GM23338 (cell line): ENCODE data around the gene CABLES2. TPM values are rescaled to one million over a fixed set of nuclear protein-coding genes. Genes with fewer than 3 reads are reported as not detected.
A peak's percentile ranks its signal among the peaks of the same experiment; 100 is the strongest.

Experiments
- ATAC-seq: fragments of 200-7000 bp; cut with Tn5 transposase; 3 replicates; pipeline ENCODE4 v1.9.1; 2020
- DNase-seq: peaks from one replicate; pipeline ENCODE4 v3.0.0-alpha.2; 2015; ENCODE audit warnings: low spot score
- H2AFZ ChIP-seq: fragments of 200-600 bp; sonication (generic); 2 replicates; pipeline ENCODE4 v1.8.0; 2016; ENCODE audit warnings: antibody characterized with exemption, mild to moderate bottlenecking, moderate library complexity
- H3F3A ChIP-seq: fragments of 200-600 bp; sonication (generic); replicated peaks from 2 replicates; pipeline ENCODE4 v1.8.0; 2017; ENCODE audit warnings: antibody characterized with exemption, mixed run types, low read depth
- H3K27ac ChIP-seq: fragments of 200-600 bp; sonication (generic); 2 replicates; pipeline ENCODE4 v1.6.1; 2016; ENCODE audit warnings: low read depth
- H3K27me3 ChIP-seq: fragments of 200-600 bp; sonication (generic); 2 replicates; pipeline ENCODE4 v1.8.0; 2016; ENCODE audit warnings: mild to moderate bottlenecking, mixed run types, moderate library complexity; ENCODE audit not compliant: insufficient read depth
- H3K36me3 ChIP-seq: fragments of 200-600 bp; sonication (generic); 2 replicates; pipeline ENCODE4 v1.8.0; 2016; ENCODE audit warnings: mild to moderate bottlenecking; ENCODE audit not compliant: insufficient read depth
- H3K4me1 ChIP-seq: fragments of 200-600 bp; sonication (generic); 2 replicates; pipeline ENCODE4 v1.8.0; 2016; ENCODE audit warnings: mild to moderate bottlenecking, moderate library complexity; ENCODE audit not compliant: insufficient read depth
- H3K4me2 ChIP-seq: fragments of 200-600 bp; sonication (generic); 2 replicates; pipeline ENCODE4 v1.7.1; 2017; ENCODE audit warnings: mixed run types
- H3K4me3 ChIP-seq: fragments of 200-600 bp; sonication (generic); 2 replicates; pipeline ENCODE4 v1.6.1; 2016; ENCODE audit warnings: mixed run types
- H3K79me2 ChIP-seq: fragments of 200-600 bp; sonication (generic); replicated peaks from 2 replicates; pipeline ENCODE4 v1.8.0; 2017; ENCODE audit warnings: mild to moderate bottlenecking; ENCODE audit not compliant: insufficient read depth
- H3K9me2 ChIP-seq: fragments of 200-600 bp; sonication (generic); 2 replicates; pipeline ENCODE4 v1.8.0; 2017; ENCODE audit not compliant: insufficient read depth
- H4K20me1 ChIP-seq: fragments of 200-600 bp; sonication (generic); replicated peaks from 2 replicates; pipeline ENCODE4 v1.8.0; 2017; ENCODE audit warnings: mild to moderate bottlenecking; ENCODE audit not compliant: insufficient read depth
- H3K27ac Mint-ChIP-seq: 2 replicates; pipeline ENCODE4 v1.8.0; 2020; ENCODE audit warnings: inconsistent platforms, mild to moderate bottlenecking, moderate library complexity, mixed read lengths
- H3K27me3 Mint-ChIP-seq: 3 replicates; pipeline ENCODE4 v1.8.0; 2022; ENCODE audit warnings: low read depth, mild to moderate bottlenecking, moderate library complexity, mixed read lengths, inconsistent platforms; ENCODE audit not compliant: insufficient read depth, poor library complexity
- H3K36me3 Mint-ChIP-seq: 3 replicates; pipeline ENCODE4 v1.8.0; 2021; ENCODE audit warnings: low read depth, mild to moderate bottlenecking, inconsistent platforms, moderate library complexity, mixed read lengths
- H3K4me1 Mint-ChIP-seq: 3 replicates; pipeline ENCODE4 v1.8.0; 2020; ENCODE audit warnings: mild to moderate bottlenecking, inconsistent platforms, mixed read lengths
- H3K4me3 Mint-ChIP-seq: 3 replicates; pipeline ENCODE4 v1.8.0; 2021; ENCODE audit warnings: moderate library complexity, mild to moderate bottlenecking, inconsistent platforms, mixed read lengths
- H3K9me3 Mint-ChIP-seq: 3 replicates; pipeline ENCODE4 v1.8.0; 2020; ENCODE audit warnings: moderate library complexity, mild to moderate bottlenecking, inconsistent platforms, mixed read lengths
- CREB1 ChIP-seq: fragments of 250-450 bp; sonication (Bioruptor Pico); IDR thresholded peaks from 2 replicates; pipeline ENCODE4 v1.5.0; 2020; ENCODE audit warnings: low read depth, mild to moderate bottlenecking, moderate library complexity
- EZH2 ChIP-seq: fragments of 200-600 bp; sonication (generic); IDR thresholded peaks from one replicate; pipeline ENCODE4 v1.8.0; 2017; ENCODE audit warnings: antibody characterized with exemption, mild to moderate bottlenecking, low read depth; ENCODE audit not compliant: unreplicated experiment
- EZH2phosphoT487 ChIP-seq: fragments of 200-600 bp; sonication (generic); IDR thresholded peaks from one replicate; pipeline ENCODE4 v1.8.1; 2018; ENCODE audit warnings: antibody characterized with exemption; ENCODE audit not compliant: unreplicated experiment
- NANOG ChIP-seq: IDR thresholded peaks from 2 replicates; pipeline ENCODE4 v1.6.1; 2016; ENCODE audit warnings: antibody characterized with exemption, borderline replicate concordance
- POLR2AphosphoS5 ChIP-seq: IDR thresholded peaks from 2 replicates; pipeline ENCODE4 v1.6.1; 2016; ENCODE audit warnings: antibody characterized with exemption, low read depth
- STAT1 ChIP-seq: IDR thresholded peaks from one replicate; pipeline ENCODE4 v1.6.1; 2016; ENCODE audit warnings: antibody characterized with exemption; ENCODE audit not compliant: unreplicated experiment
- ZNF114 ChIP-seq: fragments of 250-450 bp; sonication (Bioruptor Pico); IDR thresholded peaks from 2 replicates; pipeline ENCODE4 v1.5.0; 2020; ENCODE audit warnings: mild to moderate bottlenecking, moderate library complexity
- ZNF331 ChIP-seq: fragments of 250-450 bp; sonication (Bioruptor Pico); IDR thresholded peaks from 2 replicates; pipeline ENCODE4 v1.5.0; 2020; ENCODE audit warnings: low read depth, mild to moderate bottlenecking, moderate library complexity
- polyA plus RNA-seq: library from polyadenylated mRNA; unstranded; fragments of >200 nt; fragmentation: Nextera tagmentation; extraction: Ambion mirVana; gene quantifications from 2 replicates; pipeline ENCODE4 v1.2.1, GENCODE V29; 2016
- total RNA-seq: library from RNA; depleted of rRNA; stranded (reverse); fragments of >200 nt; shearing (Covaris generic); gene quantifications from 2 replicates; pipeline ENCODE4 v1.2.3, GENCODE V29; 2014
- TF ChIP-seq, protein P1 (sequence below): IDR thresholded peaks from one replicate; pipeline ENCODE4 v1.6.1; 2018; ENCODE audit warnings: antibody characterized with exemption; ENCODE audit not compliant: unreplicated experiment
- TF ChIP-seq, protein P2 (sequence below), 2 experiments: fragments of 200-600 bp in 1 of 2; sonication (generic) in 1 of 2; conservative IDR thresholded peaks; 2 replicates each; pipeline versions ENCODE4 v1.5.1 to v1.6.1; 2016 to 2017; ENCODE audit warnings: antibody characterized with exemption in 2 of 2, low read depth in 2 of 2, mild to moderate bottlenecking in 2 of 2, moderate library complexity in 1 of 2
- TF ChIP-seq, protein P3 (sequence below): IDR thresholded peaks from 2 replicates; pipeline ENCODE4 v1.6.1; 2016; ENCODE audit warnings: antibody characterized with exemption
- TF ChIP-seq, protein P4 (sequence below): fragments of 250-450 bp; sonication (Bioruptor Pico); IDR thresholded peaks from 2 replicates; pipeline ENCODE4 v1.5.0; 2020; ENCODE audit warnings: mild to moderate bottlenecking, moderate library complexity

CABLES2 gene
- total and polyA plus RNA-seq, 2 experiments from 2014 or later: 4.3 to 12.7 TPM

DNA sequence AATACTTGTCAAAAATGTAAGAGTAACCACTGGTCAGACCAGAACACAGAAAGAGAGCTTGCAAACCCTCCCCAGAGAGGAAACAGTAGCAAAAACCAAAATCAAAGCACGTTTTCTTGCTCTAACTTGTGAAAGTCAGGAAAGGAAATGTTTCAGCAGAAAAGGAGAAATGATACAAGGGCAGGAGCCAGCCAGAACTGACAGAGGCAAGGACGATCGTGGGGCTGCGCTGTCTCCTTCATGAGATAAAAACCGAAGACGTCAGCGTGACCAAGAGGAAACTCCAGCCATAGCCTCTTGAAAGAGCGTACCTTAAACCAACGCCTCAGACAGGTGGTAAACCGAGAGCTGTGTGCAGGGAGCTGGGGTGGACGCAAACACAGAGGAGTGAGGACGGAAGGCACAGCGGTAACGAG, 67.4 kb downstream of the CABLES2 start:
- Mint-ChIP-seq H3K4me3 (no peak overlapping the region), H3K27me3 (peaks cover 10% of the 10 kb centered on the region), H3K9me3 (no peaks in the 10 kb centered on the region), H3K36me3 (peaks cover 63% of the 10 kb centered on the region), H3K4me1 (no peaks in the 10 kb centered on the region), H3K27ac (peak overlapping the region; percentile 10; the same call in 1 of the 2 replicates)
- no peak for ATAC-seq
- 0 out of 2 replicates have a peak overlapping the region, but pooled peaks have one; percentile 32 for H3K27ac ChIP-seq
- no peaks in the 10 kb centered on the region; the same call in 1 of the 2 replicates for H4K20me1 ChIP-seq
- no peak for DNase-seq
- no peaks in the 10 kb centered on the region for H3K27me3 ChIP-seq
- peaks cover 16% of the 10 kb centered on the region; the same call in 1 of the 2 replicates for H3F3A ChIP-seq
- TF ChIP-seq, protein P1, sequence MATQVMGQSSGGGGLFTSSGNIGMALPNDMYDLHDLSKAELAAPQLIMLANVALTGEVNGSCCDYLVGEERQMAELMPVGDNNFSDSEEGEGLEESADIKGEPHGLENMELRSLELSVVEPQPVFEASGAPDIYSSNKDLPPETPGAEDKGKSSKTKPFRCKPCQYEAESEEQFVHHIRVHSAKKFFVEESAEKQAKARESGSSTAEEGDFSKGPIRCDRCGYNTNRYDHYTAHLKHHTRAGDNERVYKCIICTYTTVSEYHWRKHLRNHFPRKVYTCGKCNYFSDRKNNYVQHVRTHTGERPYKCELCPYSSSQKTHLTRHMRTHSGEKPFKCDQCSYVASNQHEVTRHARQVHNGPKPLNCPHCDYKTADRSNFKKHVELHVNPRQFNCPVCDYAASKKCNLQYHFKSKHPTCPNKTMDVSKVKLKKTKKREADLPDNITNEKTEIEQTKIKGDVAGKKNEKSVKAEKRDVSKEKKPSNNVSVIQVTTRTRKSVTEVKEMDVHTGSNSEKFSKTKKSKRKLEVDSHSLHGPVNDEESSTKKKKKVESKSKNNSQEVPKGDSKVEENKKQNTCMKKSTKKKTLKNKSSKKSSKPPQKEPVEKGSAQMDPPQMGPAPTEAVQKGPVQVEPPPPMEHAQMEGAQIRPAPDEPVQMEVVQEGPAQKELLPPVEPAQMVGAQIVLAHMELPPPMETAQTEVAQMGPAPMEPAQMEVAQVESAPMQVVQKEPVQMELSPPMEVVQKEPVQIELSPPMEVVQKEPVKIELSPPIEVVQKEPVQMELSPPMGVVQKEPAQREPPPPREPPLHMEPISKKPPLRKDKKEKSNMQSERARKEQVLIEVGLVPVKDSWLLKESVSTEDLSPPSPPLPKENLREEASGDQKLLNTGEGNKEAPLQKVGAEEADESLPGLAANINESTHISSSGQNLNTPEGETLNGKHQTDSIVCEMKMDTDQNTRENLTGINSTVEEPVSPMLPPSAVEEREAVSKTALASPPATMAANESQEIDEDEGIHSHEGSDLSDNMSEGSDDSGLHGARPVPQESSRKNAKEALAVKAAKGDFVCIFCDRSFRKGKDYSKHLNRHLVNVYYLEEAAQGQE: no peak
- no peak for TF ChIP-seq EZH2phosphoT487
- TF ChIP-seq EZH2: no peak
- no peak for TF ChIP-seq POLR2AphosphoS5
- TF ChIP-seq ZNF331: no peak
- no peak for TF ChIP-seq CREB1 (CRISPR knock-in tag)
- no peak for TF ChIP-seq ZNF114 (CRISPR knock-in tag)
- no peak for TF ChIP-seq STAT1
- TF ChIP-seq, protein P2, sequence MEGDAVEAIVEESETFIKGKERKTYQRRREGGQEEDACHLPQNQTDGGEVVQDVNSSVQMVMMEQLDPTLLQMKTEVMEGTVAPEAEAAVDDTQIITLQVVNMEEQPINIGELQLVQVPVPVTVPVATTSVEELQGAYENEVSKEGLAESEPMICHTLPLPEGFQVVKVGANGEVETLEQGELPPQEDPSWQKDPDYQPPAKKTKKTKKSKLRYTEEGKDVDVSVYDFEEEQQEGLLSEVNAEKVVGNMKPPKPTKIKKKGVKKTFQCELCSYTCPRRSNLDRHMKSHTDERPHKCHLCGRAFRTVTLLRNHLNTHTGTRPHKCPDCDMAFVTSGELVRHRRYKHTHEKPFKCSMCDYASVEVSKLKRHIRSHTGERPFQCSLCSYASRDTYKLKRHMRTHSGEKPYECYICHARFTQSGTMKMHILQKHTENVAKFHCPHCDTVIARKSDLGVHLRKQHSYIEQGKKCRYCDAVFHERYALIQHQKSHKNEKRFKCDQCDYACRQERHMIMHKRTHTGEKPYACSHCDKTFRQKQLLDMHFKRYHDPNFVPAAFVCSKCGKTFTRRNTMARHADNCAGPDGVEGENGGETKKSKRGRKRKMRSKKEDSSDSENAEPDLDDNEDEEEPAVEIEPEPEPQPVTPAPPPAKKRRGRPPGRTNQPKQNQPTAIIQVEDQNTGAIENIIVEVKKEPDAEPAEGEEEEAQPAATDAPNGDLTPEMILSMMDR (conservative IDR thresholded peaks at IDR 0.05; ENCODE audit: low read depth in 2 of 2): no peak
- TF ChIP-seq, protein P3, sequence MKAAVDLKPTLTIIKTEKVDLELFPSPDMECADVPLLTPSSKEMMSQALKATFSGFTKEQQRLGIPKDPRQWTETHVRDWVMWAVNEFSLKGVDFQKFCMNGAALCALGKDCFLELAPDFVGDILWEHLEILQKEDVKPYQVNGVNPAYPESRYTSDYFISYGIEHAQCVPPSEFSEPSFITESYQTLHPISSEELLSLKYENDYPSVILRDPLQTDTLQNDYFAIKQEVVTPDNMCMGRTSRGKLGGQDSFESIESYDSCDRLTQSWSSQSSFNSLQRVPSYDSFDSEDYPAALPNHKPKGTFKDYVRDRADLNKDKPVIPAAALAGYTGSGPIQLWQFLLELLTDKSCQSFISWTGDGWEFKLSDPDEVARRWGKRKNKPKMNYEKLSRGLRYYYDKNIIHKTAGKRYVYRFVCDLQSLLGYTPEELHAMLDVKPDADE: no peak
- TF ChIP-seq, protein P4, sequence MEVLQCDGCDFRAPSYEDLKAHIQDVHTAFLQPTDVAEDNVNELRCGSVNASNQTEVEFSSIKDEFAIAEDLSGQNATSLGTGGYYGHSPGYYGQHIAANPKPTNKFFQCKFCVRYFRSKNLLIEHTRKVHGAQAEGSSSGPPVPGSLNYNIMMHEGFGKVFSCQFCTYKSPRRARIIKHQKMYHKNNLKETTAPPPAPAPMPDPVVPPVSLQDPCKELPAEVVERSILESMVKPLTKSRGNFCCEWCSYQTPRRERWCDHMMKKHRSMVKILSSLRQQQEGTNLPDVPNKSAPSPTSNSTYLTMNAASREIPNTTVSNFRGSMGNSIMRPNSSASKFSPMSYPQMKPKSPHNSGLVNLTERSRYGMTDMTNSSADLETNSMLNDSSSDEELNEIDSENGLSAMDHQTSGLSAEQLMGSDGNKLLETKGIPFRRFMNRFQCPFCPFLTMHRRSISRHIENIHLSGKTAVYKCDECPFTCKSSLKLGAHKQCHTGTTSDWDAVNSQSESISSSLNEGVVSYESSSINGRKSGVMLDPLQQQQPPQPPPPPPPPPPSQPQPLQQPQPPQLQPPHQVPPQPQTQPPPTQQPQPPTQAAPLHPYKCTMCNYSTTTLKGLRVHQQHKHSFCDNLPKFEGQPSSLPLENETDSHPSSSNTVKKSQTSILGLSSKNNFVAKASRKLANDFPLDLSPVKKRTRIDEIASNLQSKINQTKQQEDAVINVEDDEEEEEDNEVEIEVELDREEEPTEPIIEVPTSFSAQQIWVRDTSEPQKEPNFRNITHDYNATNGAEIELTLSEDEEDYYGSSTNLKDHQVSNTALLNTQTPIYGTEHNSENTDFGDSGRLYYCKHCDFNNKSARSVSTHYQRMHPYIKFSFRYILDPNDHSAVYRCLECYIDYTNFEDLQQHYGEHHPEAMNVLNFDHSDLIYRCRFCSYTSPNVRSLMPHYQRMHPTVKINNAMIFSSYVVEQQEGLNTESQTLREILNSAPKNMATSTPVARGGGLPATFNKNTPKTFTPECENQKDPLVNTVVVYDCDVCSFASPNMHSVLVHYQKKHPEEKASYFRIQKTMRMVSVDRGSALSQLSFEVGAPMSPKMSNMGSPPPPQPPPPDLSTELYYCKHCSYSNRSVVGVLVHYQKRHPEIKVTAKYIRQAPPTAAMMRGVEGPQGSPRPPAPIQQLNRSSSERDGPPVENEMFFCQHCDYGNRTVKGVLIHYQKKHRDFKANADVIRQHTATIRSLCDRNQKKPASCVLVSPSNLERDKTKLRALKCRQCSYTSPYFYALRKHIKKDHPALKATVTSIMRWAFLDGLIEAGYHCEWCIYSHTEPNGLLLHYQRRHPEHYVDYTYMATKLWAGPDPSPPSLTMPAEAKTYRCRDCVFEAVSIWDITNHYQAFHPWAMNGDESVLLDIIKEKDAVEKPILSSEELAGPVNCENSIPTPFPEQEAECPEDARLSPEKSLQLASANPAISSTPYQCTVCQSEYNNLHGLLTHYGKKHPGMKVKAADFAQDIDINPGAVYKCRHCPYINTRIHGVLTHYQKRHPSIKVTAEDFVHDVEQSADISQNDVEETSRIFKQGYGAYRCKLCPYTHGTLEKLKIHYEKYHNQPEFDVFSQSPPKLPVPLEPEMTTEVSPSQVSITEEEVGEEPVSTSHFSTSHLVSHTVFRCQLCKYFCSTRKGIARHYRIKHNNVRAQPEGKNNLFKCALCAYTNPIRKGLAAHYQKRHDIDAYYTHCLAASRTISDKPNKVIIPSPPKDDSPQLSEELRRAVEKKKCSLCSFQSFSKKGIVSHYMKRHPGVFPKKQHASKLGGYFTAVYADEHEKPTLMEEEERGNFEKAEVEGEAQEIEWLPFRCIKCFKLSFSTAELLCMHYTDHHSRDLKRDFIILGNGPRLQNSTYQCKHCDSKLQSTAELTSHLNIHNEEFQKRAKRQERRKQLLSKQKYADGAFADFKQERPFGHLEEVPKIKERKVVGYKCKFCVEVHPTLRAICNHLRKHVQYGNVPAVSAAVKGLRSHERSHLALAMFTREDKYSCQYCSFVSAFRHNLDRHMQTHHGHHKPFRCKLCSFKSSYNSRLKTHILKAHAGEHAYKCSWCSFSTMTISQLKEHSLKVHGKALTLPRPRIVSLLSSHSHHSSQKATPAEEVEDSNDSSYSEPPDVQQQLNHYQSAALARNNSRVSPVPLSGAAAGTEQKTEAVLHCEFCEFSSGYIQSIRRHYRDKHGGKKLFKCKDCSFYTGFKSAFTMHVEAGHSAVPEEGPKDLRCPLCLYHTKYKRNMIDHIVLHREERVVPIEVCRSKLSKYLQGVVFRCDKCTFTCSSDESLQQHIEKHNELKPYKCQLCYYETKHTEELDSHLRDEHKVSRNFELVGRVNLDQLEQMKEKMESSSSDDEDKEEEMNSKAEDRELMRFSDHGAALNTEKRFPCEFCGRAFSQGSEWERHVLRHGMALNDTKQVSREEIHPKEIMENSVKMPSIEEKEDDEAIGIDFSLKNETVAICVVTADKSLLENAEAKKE (CRISPR knock-in tag): no peak
- TF ChIP-seq NANOG: no peak
- H3K4me2 ChIP-seq: no peak overlapping the region
- H3K4me1 ChIP-seq: no peaks in the 10 kb centered on the region
- peaks cover 30% of the 10 kb centered on the region for H3K36me3 ChIP-seq
- H3K9me2 ChIP-seq: no peaks in the 10 kb centered on the region
- H3K4me3 ChIP-seq: no peak overlapping the region
- H2AFZ ChIP-seq: no peak overlapping the region
- peaks cover 12% of the 10 kb centered on the region; the same call in 1 of the 2 replicates for H3K79me2 ChIP-seq
